ENCODE results near the gene OSBPL6.

DNA sequence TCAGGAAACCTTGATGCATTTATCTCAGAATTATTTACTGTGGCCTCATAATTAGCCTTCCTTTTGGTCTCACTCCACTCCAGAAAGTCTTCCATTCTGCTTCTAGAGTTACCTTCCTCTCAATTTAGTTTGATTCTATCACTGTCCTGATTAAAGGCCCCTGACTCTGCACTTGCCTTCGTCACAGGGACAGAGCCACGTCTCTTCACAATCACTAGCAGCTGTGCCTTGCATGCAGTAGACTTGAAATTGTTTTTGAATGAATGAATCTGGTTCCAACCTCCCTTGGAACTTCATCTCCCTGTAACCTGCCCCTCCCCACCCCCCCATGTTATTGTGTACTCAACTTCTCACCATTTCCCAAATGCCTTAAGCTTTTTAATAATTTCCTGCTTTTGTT lies 52.4 kb downstream of the OSBPL6 start:
- TF ChIP-seq POLR2AphosphoS5 (IDR thresholded peaks at IDR 0.05), result no peak
- TF ChIP-seq, protein P1, sequence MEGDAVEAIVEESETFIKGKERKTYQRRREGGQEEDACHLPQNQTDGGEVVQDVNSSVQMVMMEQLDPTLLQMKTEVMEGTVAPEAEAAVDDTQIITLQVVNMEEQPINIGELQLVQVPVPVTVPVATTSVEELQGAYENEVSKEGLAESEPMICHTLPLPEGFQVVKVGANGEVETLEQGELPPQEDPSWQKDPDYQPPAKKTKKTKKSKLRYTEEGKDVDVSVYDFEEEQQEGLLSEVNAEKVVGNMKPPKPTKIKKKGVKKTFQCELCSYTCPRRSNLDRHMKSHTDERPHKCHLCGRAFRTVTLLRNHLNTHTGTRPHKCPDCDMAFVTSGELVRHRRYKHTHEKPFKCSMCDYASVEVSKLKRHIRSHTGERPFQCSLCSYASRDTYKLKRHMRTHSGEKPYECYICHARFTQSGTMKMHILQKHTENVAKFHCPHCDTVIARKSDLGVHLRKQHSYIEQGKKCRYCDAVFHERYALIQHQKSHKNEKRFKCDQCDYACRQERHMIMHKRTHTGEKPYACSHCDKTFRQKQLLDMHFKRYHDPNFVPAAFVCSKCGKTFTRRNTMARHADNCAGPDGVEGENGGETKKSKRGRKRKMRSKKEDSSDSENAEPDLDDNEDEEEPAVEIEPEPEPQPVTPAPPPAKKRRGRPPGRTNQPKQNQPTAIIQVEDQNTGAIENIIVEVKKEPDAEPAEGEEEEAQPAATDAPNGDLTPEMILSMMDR (IDR thresholded peaks at IDR 0.05 in 8 of 11, conservative IDR thresholded peaks at IDR 0.05 in 3 of 11), result no peak
- no peak for TF ChIP-seq POLR2A (IDR thresholded peaks at IDR 0.05)
